Stimulated activated CD4-positive, alpha-beta T cell treated with anti-CD3 and anti-CD28 coated beads, Interleukin-12 subunit alpha, Interleukin-12 subunit beta, amount 100 ng/mL, for 4 hours (primary cell): Measurements from ENCODE around the gene LGR6.

Experiments
- DNase-seq: peaks from one replicate; pipeline ENCODE4 v3.0.0-alpha.2; 2020

LGR6 gene

GRCh38 chr1:202200112-202200548, 6.5 kb downstream of the LGR6 start:
- DNase-seq = no peak

GRCh38 chr1:202200669-202201068, 7.1 kb downstream of the LGR6 start:
- DNase-seq = no peak

- DNase-seq = no peak
These were observed 7.7 kb downstream of the LGR6 start for GRCh38 chr1:202201266-202201665.

- DNase-seq = no peak
These were observed 8.4 kb downstream of the LGR6 start for GRCh38 chr1:202201971-202202370.

- no peak for DNase-seq
These were observed 9.0 kb downstream of the LGR6 start for GRCh38 chr1:202202500-202203168.

- no peak for DNase-seq
These were observed 9.8 kb downstream of the LGR6 start for GRCh38 chr1:202203238-202204039.

- DNase-seq = no peak
These were observed 10.5 kb downstream of the LGR6 start for GRCh38 chr1:202204065-202204464.

- no peak for DNase-seq
These were observed 12.1 kb downstream of the LGR6 start for GRCh38 chr1:202205523-202206190.

GRCh38 chr1:202207292-202207691, 13.7 kb downstream of the LGR6 start:
- no peak for DNase-seq

GRCh38 chr1:202208351-202208857, 14.8 kb downstream of the LGR6 start:
- no peak for DNase-seq

GRCh38 chr1:202210385-202210784, 16.8 kb downstream of the LGR6 start:
- no peak for DNase-seq

- no peak for DNase-seq
These were observed 17.4 kb downstream of the LGR6 start for GRCh38 chr1:202210969-202211368.

GRCh38 chr1:202212787-202213186, 19.2 kb downstream of the LGR6 start:
- DNase-seq = no peak

- DNase-seq = no peak
These were observed 19.9 kb downstream of the LGR6 start for GRCh38 chr1:202213361-202214088.

GRCh38 chr1:202214089-202214843, 20.7 kb downstream of the LGR6 start:
- no peak for DNase-seq

GRCh38 chr1:202215472-202216130, 22.0 kb downstream of the LGR6 start:
- DNase-seq = no peak

- no peak for DNase-seq
These were observed 23.1 kb downstream of the LGR6 start for GRCh38 chr1:202216691-202217090.

- no peak for DNase-seq
These were observed 23.9 kb downstream of the LGR6 start for GRCh38 chr1:202217516-202217915.

GRCh38 chr1:202217951-202218350, 24.4 kb downstream of the LGR6 start:
- DNase-seq = no peak

GRCh38 chr1:202220733-202221132, 27.1 kb downstream of the LGR6 start:
- DNase-seq = no peak
